Osteoblast (primary cell): ENCODE measurements around the gene NRAS. TPM values are rescaled to one million over a fixed set of nuclear protein-coding genes. Genes with fewer than 3 reads are reported as not detected.

Experiments
- DNase-seq: peaks from one replicate; pipeline ENCODE4 v3.0.0; 2011; ENCODE audit warnings: low spot score, mixed read lengths; ENCODE audit not compliant: insufficient read length; ENCODE audit errors: missing footprints
- H2AFZ ChIP-seq: 2 replicates; pipeline ENCODE4 v1.6.0; 2011; ENCODE audit warnings: mild to moderate bottlenecking, low read length
- H3K27ac ChIP-seq: 2 replicates; pipeline ENCODE4 v1.5.1; 2011; ENCODE audit warnings: mild to moderate bottlenecking, low read depth, low read length, moderate library complexity
- H3K27me3 ChIP-seq: 2 replicates; pipeline ENCODE4 v1.6.0; 2012; ENCODE audit warnings: mild to moderate bottlenecking, control low read depth, inconsistent platforms, low read length, moderate library complexity; ENCODE audit not compliant: insufficient read depth
- H3K36me3 ChIP-seq: 2 replicates; pipeline ENCODE4 v1.5.1; 2011; ENCODE audit warnings: mild to moderate bottlenecking, low read length, control low read depth, moderate library complexity; ENCODE audit not compliant: insufficient read depth
- H3K4me1 ChIP-seq: 2 replicates; pipeline ENCODE4 v1.5.1; 2011; ENCODE audit warnings: mild to moderate bottlenecking, low read length, control low read depth, moderate library complexity; ENCODE audit not compliant: insufficient read depth
- H3K4me2 ChIP-seq: 2 replicates; pipeline ENCODE4 v1.6.0; 2011; ENCODE audit warnings: mild to moderate bottlenecking, low read length; ENCODE audit not compliant: insufficient read depth
- H3K4me3 ChIP-seq: fragments of 200-600 bp; sonication (generic); 3 replicates; pipeline ENCODE4 v1.5.1; 2012; ENCODE audit warnings: mild to moderate bottlenecking, low read length, inconsistent platforms; ENCODE audit not compliant: insufficient read depth
- H3K79me2 ChIP-seq: 2 replicates; pipeline ENCODE4 v1.6.0; 2012; ENCODE audit warnings: mild to moderate bottlenecking, low read length, control low read depth, inconsistent platforms; ENCODE audit not compliant: insufficient read depth
- H3K9me3 ChIP-seq: 2 replicates; pipeline ENCODE4 v1.5.1; 2011; ENCODE audit warnings: low read depth, low read length, control low read depth
- H4K20me1 ChIP-seq: 2 replicates; pipeline ENCODE4 v1.6.0; 2012; ENCODE audit warnings: mild to moderate bottlenecking, low read length, control low read depth; ENCODE audit not compliant: insufficient read depth
- total RNA-seq: library from RNA; depleted of rRNA; stranded (reverse); fragments of >200 nt; gene quantifications from 2 replicates; pipeline ENCODE4 v1.2.3, GENCODE V29; 2012
- TF ChIP-seq, protein P1 (sequence below): IDR thresholded peaks from 2 replicates; pipeline ENCODE4 v1.5.1; 2011; ENCODE audit warnings: mild to moderate bottlenecking, low read depth, low read length, moderate library complexity; ENCODE audit errors: extremely low read depth

Gene NRAS
- total RNA-seq, 1 donor, result 67.0 TPM

DNA sequence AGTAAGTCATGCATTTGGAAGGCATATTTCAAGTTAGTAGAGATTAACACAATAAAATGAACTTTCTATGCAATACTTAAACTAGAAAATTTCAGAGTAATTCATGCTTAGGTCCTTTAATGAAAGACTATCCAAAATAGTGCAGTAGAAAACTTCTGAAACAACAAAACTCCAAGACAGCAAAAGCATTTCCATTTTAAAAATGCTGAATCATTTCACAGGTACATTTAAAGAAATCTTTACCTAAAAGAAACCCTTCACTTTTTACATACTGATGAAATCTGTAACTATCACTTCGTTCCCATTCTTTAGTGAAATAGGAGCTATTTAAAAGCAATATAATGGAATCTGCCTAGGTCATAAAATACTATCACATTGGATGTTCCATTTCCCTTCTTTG is 23.8 kb upstream of the NRAS start:
- TF ChIP-seq, protein P1, sequence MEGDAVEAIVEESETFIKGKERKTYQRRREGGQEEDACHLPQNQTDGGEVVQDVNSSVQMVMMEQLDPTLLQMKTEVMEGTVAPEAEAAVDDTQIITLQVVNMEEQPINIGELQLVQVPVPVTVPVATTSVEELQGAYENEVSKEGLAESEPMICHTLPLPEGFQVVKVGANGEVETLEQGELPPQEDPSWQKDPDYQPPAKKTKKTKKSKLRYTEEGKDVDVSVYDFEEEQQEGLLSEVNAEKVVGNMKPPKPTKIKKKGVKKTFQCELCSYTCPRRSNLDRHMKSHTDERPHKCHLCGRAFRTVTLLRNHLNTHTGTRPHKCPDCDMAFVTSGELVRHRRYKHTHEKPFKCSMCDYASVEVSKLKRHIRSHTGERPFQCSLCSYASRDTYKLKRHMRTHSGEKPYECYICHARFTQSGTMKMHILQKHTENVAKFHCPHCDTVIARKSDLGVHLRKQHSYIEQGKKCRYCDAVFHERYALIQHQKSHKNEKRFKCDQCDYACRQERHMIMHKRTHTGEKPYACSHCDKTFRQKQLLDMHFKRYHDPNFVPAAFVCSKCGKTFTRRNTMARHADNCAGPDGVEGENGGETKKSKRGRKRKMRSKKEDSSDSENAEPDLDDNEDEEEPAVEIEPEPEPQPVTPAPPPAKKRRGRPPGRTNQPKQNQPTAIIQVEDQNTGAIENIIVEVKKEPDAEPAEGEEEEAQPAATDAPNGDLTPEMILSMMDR, result no peak
- H3K36me3 ChIP-seq, result peaks cover 69% of the 10 kb centered on the region

DNA sequence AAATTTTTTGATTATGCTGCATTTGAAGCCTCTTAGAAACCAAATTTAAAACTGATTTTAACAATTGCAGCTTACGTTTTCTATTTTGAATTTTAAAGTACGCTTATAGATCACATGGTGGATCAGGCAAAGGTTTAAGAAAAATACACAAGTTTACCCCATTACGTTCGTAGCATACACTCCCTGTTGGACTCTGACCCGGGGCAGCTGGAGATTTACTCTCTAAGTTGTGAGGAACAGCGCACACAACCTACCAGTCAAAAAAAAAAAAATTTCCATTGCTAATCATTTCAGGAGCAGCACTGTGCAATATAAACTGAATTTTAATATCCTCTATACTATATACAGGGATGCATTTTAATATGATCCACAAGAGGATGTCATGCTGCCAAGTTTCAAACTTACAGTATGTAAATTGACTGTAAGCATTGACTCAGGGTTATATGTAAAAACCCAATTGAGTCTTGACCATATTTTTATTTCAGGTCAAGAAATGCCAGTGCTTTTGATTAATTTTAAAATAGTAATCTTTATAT is 20.8 kb upstream of the NRAS start:
- peaks cover 38% of the 10 kb centered on the region for H4K20me1 ChIP-seq
- H3K4me2 ChIP-seq, result no peak overlapping the region
- H2AFZ ChIP-seq, result no peak overlapping the region
- peaks cover 92% of the 10 kb centered on the region for H3K79me2 ChIP-seq
- DNase-seq, result no peak
- H3K36me3 ChIP-seq, result peaks cover 82% of the 10 kb centered on the region
- H3K9me3 ChIP-seq, result no peaks in the 10 kb centered on the region
- H3K4me1 ChIP-seq, result no peaks in the 10 kb centered on the region
- no peak overlapping the region for H3K4me3 ChIP-seq
- H3K27me3 ChIP-seq, result no peaks in the 10 kb centered on the region
- TF ChIP-seq, protein P1, result no peak
- H3K27ac ChIP-seq, result no peak overlapping the region

More for the DNA sequence above, 23.8 kb upstream of the NRAS start:
- Histone ChIP-seq H3K79me2 (peaks cover 98% of the 10 kb centered on the region), H3K27me3 (no peaks in the 10 kb centered on the region), H3K4me3 (no peak overlapping the region), H4K20me1 (peaks cover 55% of the 10 kb centered on the region), H3K4me2 (no peak overlapping the region), H3K9me3 (no peaks in the 10 kb centered on the region), H3K4me1 (no peaks in the 10 kb centered on the region), H3K27ac (no peak overlapping the region), H2AFZ (no peak overlapping the region)
- DNase-seq, result no peak

DNA sequence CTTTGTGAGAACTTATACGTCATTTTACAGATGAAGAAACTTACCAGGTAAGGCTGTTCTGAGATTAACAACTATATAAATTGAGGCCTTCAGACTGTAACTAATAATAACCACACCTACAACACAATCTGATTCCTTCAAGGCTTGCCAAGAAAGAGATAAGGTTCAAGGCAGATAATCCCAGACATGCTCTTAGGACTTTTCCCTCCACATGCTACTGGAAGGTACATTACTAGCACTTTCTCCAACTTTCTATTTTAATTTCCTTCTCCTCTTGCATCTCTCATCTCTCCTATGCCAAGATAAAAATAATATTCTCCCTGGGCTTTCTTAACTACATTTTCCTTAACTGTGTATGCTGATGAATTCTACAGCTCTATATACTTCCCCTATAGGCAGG is 18.9 kb upstream of the NRAS start:
- no peak for DNase-seq
- no peaks in the 10 kb centered on the region for H3K9me3 ChIP-seq
- no peak overlapping the region for H3K4me3 ChIP-seq
- H3K27me3 ChIP-seq, result no peaks in the 10 kb centered on the region
- peaks cover 88% of the 10 kb centered on the region for H3K79me2 ChIP-seq
- H3K4me2 ChIP-seq, result no peak overlapping the region
- TF ChIP-seq, protein P1, result no peak
- H2AFZ ChIP-seq, result no peak overlapping the region
- H4K20me1 ChIP-seq, result peaks cover 27% of the 10 kb centered on the region
- H3K36me3 ChIP-seq, result peaks cover 86% of the 10 kb centered on the region
- H3K4me1 ChIP-seq, result no peaks in the 10 kb centered on the region
- H3K27ac ChIP-seq, result no peak overlapping the region

DNA sequence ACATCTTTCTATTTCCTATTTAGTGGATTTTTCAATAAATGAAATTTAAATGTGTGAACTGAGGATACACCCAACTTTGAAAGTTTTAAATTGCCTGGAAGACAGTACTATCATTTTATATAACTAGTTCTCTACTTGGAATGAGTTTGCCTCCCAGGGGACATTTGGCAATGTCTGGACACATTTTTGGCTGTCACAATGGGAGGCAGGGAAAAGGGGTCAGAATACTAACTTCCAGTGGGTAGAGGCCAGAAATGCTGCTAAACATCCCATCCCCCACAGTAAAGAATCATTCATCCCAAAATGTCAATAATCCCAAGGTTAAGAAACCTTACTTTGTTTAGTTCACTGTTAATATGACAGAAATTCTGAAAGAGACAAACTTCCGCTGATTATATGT is 13.2 kb upstream of the NRAS start:
- H3K4me1 ChIP-seq, result no peaks in the 10 kb centered on the region
- H3K36me3 ChIP-seq, result peaks cover 89% of the 10 kb centered on the region
- no peak overlapping the region for H2AFZ ChIP-seq
- peaks cover 67% of the 10 kb centered on the region for H3K79me2 ChIP-seq
- no peaks in the 10 kb centered on the region for H3K9me3 ChIP-seq
- no peak for DNase-seq
- H4K20me1 ChIP-seq, result peaks cover 12% of the 10 kb centered on the region
- H3K4me3 ChIP-seq, result no peak overlapping the region
- TF ChIP-seq, protein P1, result no peak
- no peaks in the 10 kb centered on the region for H3K27me3 ChIP-seq
- H3K4me2 ChIP-seq, result no peak overlapping the region
- H3K27ac ChIP-seq, result no peak overlapping the region
